Ascending aorta (tissue), 2 donors: ENCODE results near the gene HYAL4. TPM values are rescaled to one million over a fixed set of nuclear protein-coding genes. Genes with fewer than 3 reads are reported as not detected.

Source experiments
- DNase-seq, 2 donors: peaks; one replicate each; pipeline ENCODE4 v3.0.0-alpha.2; 2019; ENCODE audit warnings: low spot score in 2 of 2
- H3K27ac ChIP-seq, 2 donors: fragments of 200-600 bp; sonication (generic); one replicate each; pipeline ENCODE4 v1.5.1; 2016 to 2017; ENCODE audit warnings: mild to moderate bottlenecking in 1 of 2
- H3K27me3 ChIP-seq: fragments of 200-600 bp; sonication (generic); one replicate; pipeline ENCODE4 v1.5.1; 2017
- H3K36me3 ChIP-seq, 2 donors: fragments of 200-600 bp; sonication (generic); one replicate each; pipeline ENCODE4 v1.5.1; 2016
- H3K4me1 ChIP-seq, 2 donors: fragments of 200-600 bp; sonication (generic); one replicate each; pipeline ENCODE4 v1.5.1; 2016 to 2017; ENCODE audit warnings: mild to moderate bottlenecking in 1 of 2
- H3K4me3 ChIP-seq, 2 donors: fragments of 200-600 bp; sonication (generic); one replicate each; pipeline ENCODE4 v1.5.1; 2016 to 2017; ENCODE audit warnings: mild to moderate bottlenecking in 1 of 2
- H3K9me3 ChIP-seq, 2 donors: fragments of 200-600 bp; sonication (generic); one replicate each; pipeline ENCODE4 v1.5.1; 2016
- CTCF ChIP-seq, 3 experiments: fragments of 200-600 bp in 2 of 3; fragments of 450-650 bp in 1 of 3; sonication (generic) in 2 of 3; IDR thresholded peaks; one replicate each; pipeline ENCODE4 v1.5.1; 2016 to 2019; ENCODE audit warnings: antibody characterized with exemption in 3 of 3, mild to moderate bottlenecking in 1 of 3, moderate library complexity in 1 of 3
- intact Hi-C: fragments of 100-400 bp; cut with DNase I; formaldehyde crosslinking; loops from one replicate; pipeline ENCODE4 v1.15.1; 2023
- total RNA-seq: library from RNA; depleted of rRNA; stranded (reverse); fragments of >200 nt; gene quantifications from one replicate; pipeline ENCODE4 v1.1.0, GENCODE V29; 2016

HYAL4 gene
- not detected for total RNA-seq

GRCh38 chr7:123844712-123845219, at the start of gene HYAL4:
Gene HYAL4 (plus strand): TSS chr7:123845169. CDS start chr7:123868274, 23,105 bp downstream.
- no peak for DNase-seq
- no peak for TF ChIP-seq CTCF (IDR thresholded peaks at IDR 0.05)
- Histone ChIP-seq H3K4me3 (no peak within 1 kb of the TSS), H3K4me1 (no peaks in the 10 kb centered on the region), H3K36me3 (no peaks in the 10 kb centered on the region), H3K27me3 (no peaks in the 10 kb centered on the region), H3K27ac (no peak within 1 kb of the TSS), H3K9me3 (no peaks in the 10 kb centered on the region)
- intact Hi-C loops, result no loop called here

- DNase-seq, result no peak
- Histone ChIP-seq H3K27me3 (no peaks in the 10 kb centered on the region), H3K4me3 (no peak overlapping the region), H3K36me3 (no peaks in the 10 kb centered on the region), H3K4me1 (no peaks in the 10 kb centered on the region), H3K27ac (no peak overlapping the region), H3K9me3 (no peaks in the 10 kb centered on the region)
- intact Hi-C loops, result no loop called here
- no peak for TF ChIP-seq CTCF (IDR thresholded peaks at IDR 0.05)
Measured at GRCh38 chr7:123795917-123796316, 49.1 kb upstream of the HYAL4 start.

- intact Hi-C loops, result no loop called here
Measured at GRCh38 chr7:123796568-123796967, 48.4 kb upstream of the HYAL4 start.

GRCh38 chr7:123797673-123798531, 47.1 kb upstream of the HYAL4 start:
- DNase-seq, result no peak
- Histone ChIP-seq H3K4me3 (no peak overlapping the region), H3K36me3 (no peaks in the 10 kb centered on the region), H3K4me1 (no peaks in the 10 kb centered on the region), H3K27me3 (no peaks in the 10 kb centered on the region), H3K9me3 (no peaks in the 10 kb centered on the region), H3K27ac (no peak overlapping the region)
- peak; percentile 10 to 63 (median 56) for TF ChIP-seq CTCF (IDR thresholded peaks at IDR 0.05)
- intact Hi-C loops, result loop anchor here (1.0 kb wide), 1 partner anchor 67 kb away; no protein-coding TSS in a partner anchor

More at GRCh38 chr7:123796568-123796967, 48.4 kb upstream of the HYAL4 start:
- TF ChIP-seq CTCF (IDR thresholded peaks at IDR 0.05), result no peak
- Histone ChIP-seq H3K4me1 (no peaks in the 10 kb centered on the region), H3K27ac (no peak overlapping the region), H3K4me3 (no peak overlapping the region), H3K27me3 (no peaks in the 10 kb centered on the region), H3K36me3 (no peaks in the 10 kb centered on the region), H3K9me3 (no peaks in the 10 kb centered on the region)
- DNase-seq, result no peak

GRCh38 chr7:123798532-123799188, 46.3 kb upstream of the HYAL4 start:
- no peak for DNase-seq
- Histone ChIP-seq H3K27me3 (no peaks in the 10 kb centered on the region), H3K9me3 (no peaks in the 10 kb centered on the region), H3K4me3 (no peak overlapping the region), H3K36me3 (no peaks in the 10 kb centered on the region), H3K27ac (no peak overlapping the region), H3K4me1 (no peaks in the 10 kb centered on the region)
- intact Hi-C loops, result loop anchor here (1.0 kb wide), 1 partner anchor 67 kb away; no protein-coding TSS in a partner anchor
- TF ChIP-seq CTCF (IDR thresholded peaks at IDR 0.05), result no peak
